ENCODE results near the gene WDR35.
"Not testable (repeated sequence)": the region's sequence is repeated elsewhere in the genome, so short reads cannot be mapped to it uniquely, and the experiment has no call there.

Gene WDR35

GRCh38 chr2:19891971-19892370, 97.9 kb downstream of the WDR35 start:
- not testable (repeated sequence) for DNase-seq

GRCh38 chr2:19890104-19890503, 99.8 kb downstream of the WDR35 start:
- no peak for DNase-seq

GRCh38 chr2:19888831-19889230, 101.1 kb downstream of the WDR35 start:
- DNase-seq, result no peak

- no peak for DNase-seq
Observed at GRCh38 chr2:19887510-19887909, 102.4 kb downstream of the WDR35 start.

- no peak for DNase-seq
Observed at GRCh38 chr2:19886261-19886660, 103.6 kb downstream of the WDR35 start.

- no peak for DNase-seq
Observed at GRCh38 chr2:19885791-19886190, 104.1 kb downstream of the WDR35 start.

- DNase-seq, result no peak
Observed at GRCh38 chr2:19883971-19884720, 105.8 kb downstream of the WDR35 start.

GRCh38 chr2:19883486-19883885, 106.4 kb downstream of the WDR35 start:
- no peak for DNase-seq

- no peak for DNase-seq
Observed at GRCh38 chr2:19882286-19882685, 107.6 kb downstream of the WDR35 start.

GRCh38 chr2:19881908-19882265, 108.0 kb downstream of the WDR35 start:
- DNase-seq, result no peak

- DNase-seq, result no peak
Observed at GRCh38 chr2:19881221-19881907, 108.5 kb downstream of the WDR35 start.

- DNase-seq, result not testable (repeated sequence)
Observed at GRCh38 chr2:19880191-19880590, 109.7 kb downstream of the WDR35 start.

GRCh38 chr2:19879120-19879519, 110.8 kb downstream of the WDR35 start:
- no peak for DNase-seq

GRCh38 chr2:19878268-19879046, 111.4 kb downstream of the WDR35 start:
- DNase-seq, result no peak

- no peak for DNase-seq
Observed at GRCh38 chr2:19876751-19877150, 113.2 kb downstream of the WDR35 start.

- DNase-seq, result no peak
Observed at GRCh38 chr2:19875280-19875679, 114.6 kb downstream of the WDR35 start.

GRCh38 chr2:19874726-19875125, 115.2 kb downstream of the WDR35 start:
- no peak for DNase-seq

GRCh38 chr2:19873014-19873413, 116.9 kb downstream of the WDR35 start:
- no peak for DNase-seq

GRCh38 chr2:19872302-19872701, 117.6 kb downstream of the WDR35 start:
- DNase-seq, result no peak

- no peak for DNase-seq
Observed at GRCh38 chr2:19871836-19872235, 118.1 kb downstream of the WDR35 start.

GRCh38 chr2:19870792-19871191, 119.1 kb downstream of the WDR35 start:
- no peak for DNase-seq

GRCh38 chr2:19868701-19869580, 121.0 kb downstream of the WDR35 start:
- no peak for DNase-seq

- no peak for DNase-seq
Observed at GRCh38 chr2:19868224-19868623, 121.7 kb downstream of the WDR35 start.

Measured in NCI-H446 treated with DMSO at 0.1 percent for 48 hours (cell line).